GM12875 (cell line): ENCODE results near the gene IER2.
A peak's percentile ranks its signal among the peaks of the same experiment; 100 is the strongest.

Experiments used
- H3K4me3 ChIP-seq: one replicate; pipeline ENCODE4 v1.5.1; 2011; ENCODE audit warnings: low read depth, low read length, control low read depth
- TF ChIP-seq, protein P1 (sequence below): IDR thresholded peaks from 2 replicates; pipeline ENCODE4 v1.5.1; 2011; ENCODE audit warnings: low read depth, mild to moderate bottlenecking, control low read depth, inconsistent platforms, low read length, moderate library complexity, borderline replicate concordance; ENCODE audit not compliant: insufficient read depth

IER2 gene

DNA sequence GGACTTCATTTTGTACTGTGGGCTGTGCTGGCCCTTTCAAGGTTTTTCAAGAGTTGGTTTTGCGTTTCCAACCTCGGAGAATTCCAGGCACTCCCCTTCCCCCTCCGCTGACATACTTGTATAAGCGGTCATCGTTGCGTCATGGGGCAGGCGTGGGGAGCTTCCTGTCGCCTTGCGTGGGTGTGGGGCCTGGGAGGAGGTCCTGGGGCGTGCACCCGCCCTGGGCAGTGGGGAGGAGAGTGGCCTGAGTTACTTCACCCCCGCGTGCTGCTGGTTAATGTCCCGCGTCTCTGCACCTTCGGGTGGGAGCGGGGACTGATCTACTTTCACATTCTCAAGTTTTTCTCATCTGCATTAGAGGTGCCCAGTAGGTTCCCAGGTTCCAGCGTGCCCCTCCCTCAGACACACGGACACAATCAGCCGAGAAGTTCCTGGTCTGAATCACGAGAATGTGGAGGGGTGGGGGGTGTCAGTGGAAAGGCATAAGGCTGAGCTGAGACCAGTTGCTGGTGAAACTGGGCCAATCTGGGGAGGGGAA lies 4.1 kb downstream of the IER2 start:
- H3K4me3 ChIP-seq: peak overlapping the region; percentile 100
- TF ChIP-seq, protein P1, sequence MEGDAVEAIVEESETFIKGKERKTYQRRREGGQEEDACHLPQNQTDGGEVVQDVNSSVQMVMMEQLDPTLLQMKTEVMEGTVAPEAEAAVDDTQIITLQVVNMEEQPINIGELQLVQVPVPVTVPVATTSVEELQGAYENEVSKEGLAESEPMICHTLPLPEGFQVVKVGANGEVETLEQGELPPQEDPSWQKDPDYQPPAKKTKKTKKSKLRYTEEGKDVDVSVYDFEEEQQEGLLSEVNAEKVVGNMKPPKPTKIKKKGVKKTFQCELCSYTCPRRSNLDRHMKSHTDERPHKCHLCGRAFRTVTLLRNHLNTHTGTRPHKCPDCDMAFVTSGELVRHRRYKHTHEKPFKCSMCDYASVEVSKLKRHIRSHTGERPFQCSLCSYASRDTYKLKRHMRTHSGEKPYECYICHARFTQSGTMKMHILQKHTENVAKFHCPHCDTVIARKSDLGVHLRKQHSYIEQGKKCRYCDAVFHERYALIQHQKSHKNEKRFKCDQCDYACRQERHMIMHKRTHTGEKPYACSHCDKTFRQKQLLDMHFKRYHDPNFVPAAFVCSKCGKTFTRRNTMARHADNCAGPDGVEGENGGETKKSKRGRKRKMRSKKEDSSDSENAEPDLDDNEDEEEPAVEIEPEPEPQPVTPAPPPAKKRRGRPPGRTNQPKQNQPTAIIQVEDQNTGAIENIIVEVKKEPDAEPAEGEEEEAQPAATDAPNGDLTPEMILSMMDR: no peak

DNA sequence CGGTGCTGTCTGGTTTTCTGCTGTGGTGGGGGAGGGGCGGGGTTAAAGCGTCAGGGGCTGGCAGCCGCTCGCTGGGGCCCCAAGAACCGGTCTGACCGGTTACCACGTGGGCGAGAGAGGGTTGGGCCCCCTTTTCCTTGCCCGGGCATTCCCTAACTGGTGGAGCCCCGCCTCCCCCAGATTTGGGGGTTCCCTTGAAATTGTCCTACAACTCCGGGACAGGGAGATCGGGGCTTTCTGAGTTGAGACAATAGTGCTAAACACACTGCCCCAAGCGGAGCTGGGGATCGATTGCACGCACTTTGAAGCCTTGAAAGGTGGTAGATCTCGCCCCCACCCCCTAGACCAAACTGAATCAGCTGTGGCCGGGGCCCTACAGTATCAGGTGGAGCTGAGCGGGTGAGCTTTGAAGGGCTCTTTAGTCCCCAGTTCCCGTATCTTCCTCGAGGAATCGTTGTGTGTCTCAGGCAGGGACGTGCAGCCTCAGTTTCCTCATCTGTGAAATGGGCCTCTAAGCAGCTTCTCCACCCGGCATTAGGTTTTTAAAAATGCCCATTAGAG lies 4.8 kb downstream of the IER2 start:
- peak overlapping the region; percentile 100 for H3K4me3 ChIP-seq
- TF ChIP-seq, protein P1: peak; percentile 60

DNA sequence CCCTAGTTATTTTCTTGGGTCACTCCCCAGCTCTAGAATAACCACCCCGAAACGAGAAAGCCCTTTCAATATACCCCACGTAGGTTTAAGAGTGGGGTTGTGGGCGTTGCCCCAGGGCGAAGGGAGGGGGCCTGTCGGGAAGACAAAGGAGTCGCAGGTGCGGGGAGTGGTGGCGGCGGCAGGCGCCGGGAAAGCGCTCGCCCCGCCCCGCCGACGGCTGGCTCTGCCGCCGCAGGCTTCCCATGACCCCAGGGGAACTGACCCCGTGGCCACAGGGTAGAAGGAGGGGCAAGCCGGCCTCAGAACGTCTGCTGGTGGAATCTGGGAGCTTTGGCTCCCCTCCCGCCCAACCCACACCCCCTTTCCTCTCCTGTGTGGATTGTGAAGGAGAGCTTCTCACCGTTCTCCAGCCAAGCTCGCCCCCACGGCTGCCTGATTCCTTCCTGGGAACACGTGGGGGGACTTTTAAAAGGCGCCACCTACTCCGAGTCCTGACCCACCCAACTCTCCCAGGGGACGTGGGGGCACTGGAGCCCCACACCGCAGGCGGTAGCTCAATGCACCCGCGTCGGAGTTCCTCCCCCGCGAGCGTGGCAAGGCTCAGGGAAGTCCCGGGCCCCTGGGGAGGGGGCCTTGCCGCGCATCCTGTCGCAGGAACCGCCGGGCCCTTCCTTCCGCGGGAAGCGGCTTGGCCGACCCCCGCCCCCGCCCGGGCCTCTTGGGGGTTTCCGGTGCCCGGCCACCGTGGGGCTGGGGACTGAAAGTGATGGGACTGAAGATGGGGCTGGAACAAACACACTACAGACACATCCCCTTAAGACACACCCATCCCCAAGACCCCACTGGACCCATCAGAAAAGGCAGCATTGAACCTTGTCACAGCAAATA lies 5.5 kb downstream of the IER2 start:
- H3K4me3 ChIP-seq: peak overlapping the region; percentile 100
- TF ChIP-seq, protein P1: no peak

DNA sequence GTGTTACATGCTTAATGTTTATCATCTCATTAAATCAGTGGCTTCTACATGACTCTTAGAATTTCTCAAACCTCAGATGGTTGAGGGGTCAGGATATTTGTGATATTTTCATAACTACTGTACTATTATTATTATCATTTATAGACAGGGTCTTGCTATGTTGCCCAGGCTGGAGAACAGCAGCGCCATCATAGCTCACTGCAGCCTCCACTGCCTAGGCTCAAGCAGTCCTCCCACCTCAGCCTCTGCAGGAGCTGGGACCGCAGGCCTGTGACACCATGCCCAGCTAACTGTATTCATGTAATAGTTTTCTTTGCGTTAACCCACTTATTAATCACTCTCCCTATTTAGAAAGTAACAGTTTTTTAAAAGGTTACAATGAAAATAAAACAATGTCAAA lies 9.5 kb downstream of the IER2 start:
- no peak overlapping the region for H3K4me3 ChIP-seq
- TF ChIP-seq, protein P1: no peak

DNA sequence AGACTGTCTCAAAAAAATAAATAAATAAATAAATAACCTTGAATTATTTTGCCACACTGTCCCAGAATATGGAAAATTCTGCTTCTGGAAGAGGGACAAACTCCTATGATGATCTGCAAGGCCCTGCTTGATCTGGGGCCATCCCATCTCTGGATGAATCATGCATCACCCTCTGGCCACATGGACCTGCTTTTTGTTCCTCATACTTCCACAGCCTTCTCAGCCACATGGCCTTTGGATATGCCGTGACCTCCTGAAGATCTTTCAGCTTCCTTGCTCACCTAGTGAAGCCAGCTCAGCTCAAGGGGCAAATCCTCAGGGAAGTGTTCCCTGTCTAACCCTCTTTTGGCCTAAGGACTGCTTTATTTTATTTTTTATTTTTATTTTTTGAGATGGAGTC lies 10.3 kb downstream of the IER2 start:
- TF ChIP-seq, protein P1: no peak

DNA sequence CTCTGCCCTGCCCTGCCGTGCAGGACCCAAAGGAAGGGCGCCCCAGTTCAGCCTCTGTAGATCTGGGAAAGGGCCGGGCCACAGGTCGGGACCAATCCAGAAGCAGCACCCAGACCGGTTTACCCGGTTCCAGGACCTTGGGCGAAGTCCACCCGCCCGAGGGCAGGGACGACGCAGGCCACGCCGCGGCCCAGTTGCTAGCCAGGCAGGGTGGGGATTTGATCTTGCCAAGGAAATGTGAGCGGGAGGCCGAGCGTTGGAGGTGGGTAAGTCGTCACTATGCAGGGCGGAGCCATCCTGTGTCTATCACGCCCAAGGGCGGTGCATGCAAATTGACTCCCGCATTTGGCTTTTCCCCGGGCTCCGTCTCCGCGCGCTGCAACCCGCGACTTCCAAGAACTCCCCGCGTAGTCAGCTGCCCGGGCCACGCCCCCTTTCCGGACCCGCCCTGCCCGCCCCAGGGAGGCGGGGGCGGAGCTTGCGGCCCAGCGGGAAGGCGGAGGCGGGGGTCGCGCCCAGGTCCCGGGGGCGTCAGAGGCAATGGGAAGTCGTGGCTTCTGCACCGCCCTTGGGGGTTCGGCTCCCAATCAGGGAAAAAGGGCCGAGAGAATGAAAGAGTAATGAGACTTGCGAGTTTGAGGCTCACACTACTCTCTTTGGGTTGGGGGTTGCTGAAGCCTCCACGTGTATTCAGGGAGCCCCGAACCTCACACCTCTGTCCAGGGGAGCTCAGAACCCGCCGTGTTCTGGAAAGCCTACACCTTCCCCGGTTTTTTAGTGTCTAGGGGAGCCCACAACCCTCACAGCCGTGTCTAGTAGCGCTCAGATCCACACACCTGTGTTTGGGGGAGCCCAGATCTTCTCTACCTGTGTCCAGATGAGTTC lies 12.8 kb downstream of the IER2 start:
- TF ChIP-seq, protein P1: no peak
- peak overlapping the region; percentile 48 for H3K4me3 ChIP-seq

More for the DNA sequence above, 10.3 kb downstream of the IER2 start:
- H3K4me3 ChIP-seq: no peak overlapping the region
